ENCODE data around the gene ITGBL1.

- TF ChIP-seq EP300 (IDR thresholded peaks at IDR 0.05; ENCODE audit: borderline replicate concordance in 1 of 2, low read depth in 2 of 2, low read length in 2 of 2): no peak
- TF ChIP-seq TEAD4 (IDR thresholded peaks at IDR 0.05; ENCODE audit: low read depth, low read length): no peak
- no peak for TF ChIP-seq YY1 (IDR thresholded peaks at IDR 0.05; ENCODE audit: low read depth, low read length)
- no peak for TF ChIP-seq TAF1 (IDR thresholded peaks at IDR 0.05; ENCODE audit: low read depth, low read length)
Observed at GRCh38 chr13:101545521-101545920, 93.0 kb downstream of the ITGBL1 start.
